Ovary (tissue), 9 donors: ENCODE measurements around the gene TAOK1. TPM values are rescaled to one million over a fixed set of nuclear protein-coding genes. Genes with fewer than 3 reads are reported as not detected.
A peak's percentile ranks its signal among the peaks of the same experiment; 100 is the strongest.

Source experiments
- DNase-seq, 5 donors: peaks; one replicate each; pipeline ENCODE4 v3.0.0-alpha.2; 2019 to 2020
- H3K27ac ChIP-seq, 2 donors: fragments of 200-600 bp; one replicate each; pipeline versions ENCODE4 v1.5.1 to v1.8.0; 2019 to 2022
- H3K27me3 ChIP-seq: fragments of 200-600 bp; one replicate; pipeline ENCODE4 v1.8.0; 2022
- H3K36me3 ChIP-seq: fragments of 200-600 bp; sonication (generic); one replicate; pipeline ENCODE4 v1.5.1; 2019
- H3K4me1 ChIP-seq: one replicate; pipeline ENCODE4 v1.8.1; 2013; ENCODE audit warnings: mild to moderate bottlenecking, moderate library complexity; ENCODE audit not compliant: insufficient read depth
- H3K4me3 ChIP-seq: fragments of 200-600 bp; sonication (generic); one replicate; pipeline ENCODE4 v1.5.1; 2017
- H3K9me3 ChIP-seq, 2 donors: fragments of 200-600 bp in 1 of 2; sonication (generic) in 1 of 2; one replicate each; pipeline versions ENCODE4 v1.5.1 to v1.8.1; 2013 to 2019; ENCODE audit warnings: mild to moderate bottlenecking in 1 of 2, moderate library complexity in 1 of 2
- EP300 ChIP-seq: sonication (generic); formaldehyde crosslinking; IDR thresholded peaks from one replicate; pipeline ENCODE4 v1.6.1; 2017; ENCODE audit warnings: antibody characterized with exemption
- POLR2A ChIP-seq: fragments of 450-650 bp; IDR thresholded peaks from one replicate; pipeline ENCODE4 v1.6.1; 2017; ENCODE audit warnings: antibody characterized with exemption, mild to moderate bottlenecking, moderate library complexity
- WGBS, 3 donors: extraction: QIAGEN DNeasy Blood & Tissue Kit in 1 of 3; methylation state at CpG; one replicate each; pipeline versions ENCODE4 v1.1.5 to v1.1.7; 2013 to 2017; 5-methylcytosine and 5-hydroxymethylcytosine counted together
- intact Hi-C, 4 donors: fragments of 100-400 bp; cut with DNase I; formaldehyde crosslinking; loops; one replicate each; pipeline versions ENCODE4 v1.11.0 to v1.15.1; 2022 to 2023
- polyA plus RNA-seq, 2 donors: library from polyadenylated mRNA; stranded (reverse); fragments of 200-250 nt in 1 of 2; fragments of 350-450 nt in 1 of 2; fragmentation: Illumina TruSeq in 1 of 2; extraction: RNeasy Lipid Tissue Mini Kit (QIAGEN cat#74804) in 1 of 2; gene quantifications; one replicate each; pipeline ENCODE4 v1.2.3, GENCODE V29; 2013 to 2014
- total RNA-seq, 7 donors: library from RNA; depleted of rRNA in 2 of 7; stranded (reverse); fragments of >200 nt in 2 of 7; fragmentation: NEBNext Ultra II Directional in 3 of 7; extraction: Animal tissue kit (Norgen Biotek cat#: 25700) in 3 of 7; gene quantifications; one replicate each; pipeline versions ENCODE4 v1.1.0 to v1.2.4, GENCODE V29; 2016 to 2023
- TF ChIP-seq, protein P1 (sequence below), 3 donors: fragments of 450-650 bp in 2 of 3; fragments of 200-600 bp in 1 of 3; IDR thresholded peaks; one replicate each; pipeline versions ENCODE4 v1.5.1 to v1.8.0; 2016 to 2022; ENCODE audit warnings: antibody characterized with exemption in 3 of 3, mild to moderate bottlenecking in 1 of 3
- donor health status: DM: no; HTN: no; CAD: no; lungs with moderate emphysema.
- donor health status: DM: no; HTN: no; CAD: no.
- donor health status: Bipolar disorder and iron deficiency.
- donor health status: DM: yes; HTN: yes; CAD: no.
- donor health status: DM: no; HTN: no; CAD: no.
- donor health status: DM: yes; HTN: yes; CAD: no.

TAOK1 gene
- total and polyA plus RNA-seq, 9 donors: 8.7 to 66.5 (median 49.6) TPM

DNA sequence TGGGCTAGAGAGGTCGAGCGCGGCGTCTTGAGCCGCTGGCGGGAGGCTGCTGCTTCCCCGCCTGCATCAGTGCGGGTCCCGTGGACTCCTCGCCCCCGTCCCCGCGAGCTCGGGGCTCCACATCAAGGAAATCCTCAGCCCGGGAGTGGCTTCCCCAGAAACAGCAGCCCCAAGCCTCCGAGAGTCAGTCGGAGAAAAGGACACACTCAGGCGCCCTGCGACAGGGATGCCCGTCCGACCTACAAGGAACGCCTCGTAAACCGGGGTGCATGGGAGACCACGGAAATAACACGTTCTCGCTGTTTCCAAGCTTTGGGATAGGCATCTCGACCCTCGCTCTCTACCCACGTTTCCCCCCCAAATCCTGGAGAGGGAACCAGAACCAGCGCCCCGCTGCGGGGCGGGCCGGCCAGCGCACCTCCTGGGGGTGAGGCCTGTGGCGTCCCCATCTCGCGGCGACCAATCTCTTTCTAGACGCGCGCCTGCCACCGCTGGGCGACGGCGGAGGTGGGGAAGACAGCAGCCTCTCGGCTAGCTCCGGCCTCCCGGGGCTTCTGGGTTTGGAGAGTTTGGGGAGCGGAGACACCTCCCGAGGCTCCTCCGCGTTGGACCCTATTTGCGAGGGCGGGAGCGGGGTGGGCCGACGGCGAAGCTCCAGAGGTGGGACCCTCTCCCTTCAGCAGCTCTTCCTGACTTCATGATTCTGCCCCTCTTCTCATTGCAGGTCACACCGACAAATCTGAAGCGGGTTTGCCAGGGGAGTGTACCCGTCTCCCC lies 177.6 kb downstream of the TAOK1 start:
- Histone ChIP-seq H3K4me3 (peak overlapping the region; percentile 63), H3K27me3 (no peaks in the 10 kb centered on the region), H3K4me1 (peaks cover 14% of the 10 kb centered on the region), H3K27ac (peak overlapping the region; percentile 17 to 89), H3K36me3 (no peaks in the 10 kb centered on the region), H3K9me3 (no peaks in the 10 kb centered on the region)
- peak; percentile 50 to 66 (median 56) for DNase-seq
- no peak for TF ChIP-seq EP300
- TF ChIP-seq, protein P1, sequence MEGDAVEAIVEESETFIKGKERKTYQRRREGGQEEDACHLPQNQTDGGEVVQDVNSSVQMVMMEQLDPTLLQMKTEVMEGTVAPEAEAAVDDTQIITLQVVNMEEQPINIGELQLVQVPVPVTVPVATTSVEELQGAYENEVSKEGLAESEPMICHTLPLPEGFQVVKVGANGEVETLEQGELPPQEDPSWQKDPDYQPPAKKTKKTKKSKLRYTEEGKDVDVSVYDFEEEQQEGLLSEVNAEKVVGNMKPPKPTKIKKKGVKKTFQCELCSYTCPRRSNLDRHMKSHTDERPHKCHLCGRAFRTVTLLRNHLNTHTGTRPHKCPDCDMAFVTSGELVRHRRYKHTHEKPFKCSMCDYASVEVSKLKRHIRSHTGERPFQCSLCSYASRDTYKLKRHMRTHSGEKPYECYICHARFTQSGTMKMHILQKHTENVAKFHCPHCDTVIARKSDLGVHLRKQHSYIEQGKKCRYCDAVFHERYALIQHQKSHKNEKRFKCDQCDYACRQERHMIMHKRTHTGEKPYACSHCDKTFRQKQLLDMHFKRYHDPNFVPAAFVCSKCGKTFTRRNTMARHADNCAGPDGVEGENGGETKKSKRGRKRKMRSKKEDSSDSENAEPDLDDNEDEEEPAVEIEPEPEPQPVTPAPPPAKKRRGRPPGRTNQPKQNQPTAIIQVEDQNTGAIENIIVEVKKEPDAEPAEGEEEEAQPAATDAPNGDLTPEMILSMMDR (IDR thresholded peaks at IDR 0.05): peak in 1 of 3 donors; percentile 27
- WGBS, 3 donors: 0 to 1% (median 1%) methylated on average over 53 to 63 of the region's 63 CpGs
- intact Hi-C loops: no loop called here

DNA sequence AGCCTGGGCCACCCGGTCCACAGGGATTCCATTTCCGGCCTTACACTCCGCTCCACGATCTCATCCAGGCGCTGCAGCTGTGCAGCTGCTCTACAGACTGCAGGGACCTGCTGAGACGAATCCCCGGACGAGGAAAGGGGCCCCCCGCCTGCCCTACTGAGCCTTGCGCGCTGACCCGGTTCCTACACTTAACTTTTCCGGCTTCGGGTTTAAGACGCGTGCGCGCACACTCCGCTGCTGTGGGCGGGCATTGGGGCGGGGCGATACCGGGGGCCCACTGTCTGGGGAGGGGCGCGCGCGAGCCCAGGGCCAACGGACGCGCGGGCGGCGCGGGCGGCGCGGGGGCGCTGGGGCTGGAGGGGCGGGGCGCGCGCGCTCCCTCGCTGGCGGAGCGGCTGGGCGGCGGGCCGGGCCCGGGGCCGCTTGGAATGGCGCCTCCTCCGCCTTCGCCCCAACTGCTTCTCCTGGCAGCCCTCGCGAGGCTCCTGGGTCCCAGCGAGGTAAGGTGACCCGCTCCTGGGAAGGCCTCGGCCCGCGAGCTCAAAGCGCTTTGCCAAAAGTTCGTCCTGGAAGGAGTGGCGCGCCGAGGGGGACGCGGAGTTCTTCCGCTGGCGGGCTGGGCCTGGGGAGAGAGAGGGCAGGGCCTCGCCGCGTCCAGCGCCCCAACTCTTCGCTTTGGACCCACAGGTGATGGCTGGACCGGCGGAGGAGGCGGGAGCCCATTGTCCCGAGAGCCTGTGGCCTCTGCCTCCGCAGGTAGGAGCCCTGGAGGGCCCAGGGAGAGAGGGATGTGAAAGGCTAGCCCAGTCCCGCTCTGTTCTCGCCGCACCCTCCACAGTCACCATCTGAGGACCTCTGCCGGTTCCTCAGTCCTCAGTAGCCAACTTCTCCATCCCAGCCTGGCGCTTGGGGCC lies 178.4 kb downstream of the TAOK1 start, which contains the start of gene TP53I13:
TSS of gene TP53I13 (plus strand) at position 371 of the 914 bp plus-strand sequence. CDS start at position 429, 58 bp downstream.
- Histone ChIP-seq H3K27me3 (no peaks in the 10 kb centered on the region), H3K9me3 (no peaks in the 10 kb centered on the region), H3K36me3 (no peaks in the 10 kb centered on the region), H3K4me1 (peaks cover 18% of the 10 kb centered on the region), H3K27ac (peak within 1 kb of the TSS; percentile 80 to 89), H3K4me3 (peak within 1 kb of the TSS; percentile 63)
- intact Hi-C loops: no loop called here
- WGBS, 3 donors: 0 to 2% (median 1%) methylated on average over 49 to 85 of the region's 85 CpGs
- TF ChIP-seq POLR2A (peak; percentile 37), EP300 (no peak)
- TF ChIP-seq, protein P1 (IDR thresholded peaks at IDR 0.05): no peak
- DNase-seq: peak; percentile 87 to 93 (median 88)

DNA sequence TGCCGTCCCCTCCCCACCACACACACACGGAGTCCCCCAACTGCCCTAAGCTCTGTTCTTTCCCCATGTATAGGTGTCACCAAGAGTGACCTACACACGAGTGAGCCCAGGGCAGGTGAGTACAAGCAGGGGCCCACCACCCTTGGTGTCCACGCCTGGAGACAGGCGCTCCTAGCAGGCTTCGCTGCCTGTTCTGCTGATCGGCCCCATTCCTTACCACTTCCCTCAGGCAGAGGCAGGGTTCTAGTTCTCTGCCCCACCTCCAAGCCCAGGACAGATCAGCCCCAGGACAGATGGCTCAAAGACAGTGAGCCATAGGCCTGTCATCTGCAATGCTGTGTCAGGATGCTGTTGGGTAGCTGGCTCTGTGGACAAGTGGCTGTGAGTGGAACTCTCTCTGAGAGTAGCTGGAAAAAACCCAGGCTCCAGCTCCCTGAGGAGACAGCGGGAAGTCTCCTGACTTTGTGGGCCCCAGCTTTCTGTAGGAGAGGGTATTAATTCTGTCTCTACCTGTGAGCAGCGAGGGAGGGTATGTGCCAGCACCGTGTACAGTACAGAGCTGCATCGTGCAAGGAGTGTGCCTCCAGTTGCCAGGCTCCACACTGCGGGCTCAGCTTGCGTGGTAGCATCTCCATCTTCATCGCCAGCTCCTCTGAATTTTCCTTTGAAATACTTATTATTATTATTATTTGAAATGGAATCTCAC lies 179.2 kb downstream of the TAOK1 start:
- Histone ChIP-seq H3K27me3 (no peaks in the 10 kb centered on the region), H3K36me3 (no peaks in the 10 kb centered on the region), H3K9me3 (no peaks in the 10 kb centered on the region), H3K4me3 (peak overlapping the region; percentile 63), H3K27ac (peak overlapping the region; percentile 80 to 89), H3K4me1 (peaks cover 18% of the 10 kb centered on the region)
- no peak for TF ChIP-seq EP300
- WGBS, 3 donors: 65 to 68% (median 65%) methylated on average over 14 of the region's 14 CpGs
- intact Hi-C loops: no loop called here
- DNase-seq: peak in 2 of 5 donors; percentile 14 to 23

DNA sequence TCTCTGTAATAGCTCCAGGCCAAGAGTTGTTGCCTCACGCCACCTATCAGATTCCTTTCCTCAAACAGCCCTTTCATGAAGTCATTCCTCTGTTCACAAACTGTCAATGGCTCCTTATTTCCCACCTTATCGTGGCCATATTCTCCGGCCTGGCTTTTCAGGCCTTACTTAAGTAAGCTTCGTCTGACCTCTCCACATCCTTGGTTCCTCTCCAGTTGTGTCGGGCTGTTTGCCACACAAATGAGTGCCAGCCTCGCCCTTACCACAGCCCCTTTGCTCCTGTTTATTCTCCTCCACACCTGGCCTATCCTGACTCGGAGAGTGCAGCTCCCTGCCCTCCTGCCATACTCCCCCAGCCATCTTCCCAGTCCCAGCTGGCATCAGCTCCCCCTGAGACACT lies 180.4 kb downstream of the TAOK1 start:
- WGBS, 3 donors: 88 to 90% (median 90%) methylated on average over 7 of the region's 7 CpGs
- Histone ChIP-seq H3K36me3 (no peaks in the 10 kb centered on the region), H3K4me3 (no peak overlapping the region), H3K4me1 (peaks cover 18% of the 10 kb centered on the region), H3K9me3 (no peaks in the 10 kb centered on the region), H3K27me3 (no peaks in the 10 kb centered on the region), H3K27ac (no peak overlapping the region)
- DNase-seq: peak in 1 of 5 donors; percentile 5
- intact Hi-C loops: no loop called here
- no peak for TF ChIP-seq EP300
- TF ChIP-seq, protein P1 (IDR thresholded peaks at IDR 0.05): no peak
- no peak for TF ChIP-seq POLR2A
